Activated CD4-positive, alpha-beta T cell treated with anti-CD3 and anti-CD28 coated beads, Interleukin-2, amount 50 U/mL, for 1 hour (primary cell): ENCODE data around the gene IL2RA.
"Not testable (repeated sequence)": the region's sequence is repeated elsewhere in the genome, so short reads cannot be mapped to it uniquely, and the experiment has no call there.

Experiments used
- DNase-seq: peaks from one replicate; pipeline ENCODE4 v3.0.0-alpha.2; 2020

IL2RA gene

DNA sequence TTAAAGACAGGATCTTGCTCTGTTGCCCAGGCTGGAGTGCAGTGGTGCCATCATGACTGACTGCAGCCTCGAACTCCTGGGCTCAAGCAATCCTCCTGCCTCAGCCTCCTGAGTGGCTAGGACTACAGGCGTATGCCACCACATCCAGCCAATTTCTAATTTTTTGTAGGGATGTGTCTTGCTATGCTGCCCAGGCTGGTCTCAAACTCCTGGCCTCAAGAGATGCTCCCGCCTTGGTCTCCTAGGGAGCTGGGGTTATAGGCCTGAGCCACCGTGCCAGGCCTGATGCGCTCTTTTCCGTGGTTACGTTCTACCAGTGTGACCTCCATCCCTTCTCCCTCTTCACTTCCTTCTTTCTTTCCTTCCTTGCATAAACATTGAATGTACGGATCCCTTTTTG is 50.6 kb downstream of the IL2RA start:
- no peak for DNase-seq

GRCh38 chr10:6010569-6010968 is 51.6 kb downstream of the IL2RA start:
- no peak for DNase-seq

DNA sequence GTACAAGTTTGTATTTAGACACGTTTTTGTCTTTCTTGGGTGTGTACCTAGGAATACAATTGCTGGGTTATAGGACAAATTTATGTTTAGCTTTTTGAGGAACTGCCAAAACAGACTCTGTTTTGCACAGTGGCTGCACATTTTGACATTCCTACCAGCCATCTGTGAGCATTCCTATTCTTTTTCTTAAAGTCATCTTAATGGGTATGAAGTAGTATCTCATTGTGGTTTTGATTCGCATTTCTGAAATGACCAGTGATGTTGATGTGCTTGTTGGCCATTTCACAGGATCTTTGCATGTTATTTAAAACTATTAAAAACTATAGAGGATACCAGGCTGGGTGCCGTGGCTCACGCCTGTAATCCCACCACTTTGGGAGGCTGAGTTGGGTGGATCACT is 52.2 kb downstream of the IL2RA start:
- no peak for DNase-seq

GRCh38 chr10:6009150-6009549 is 53.0 kb downstream of the IL2RA start:
- DNase-seq: no peak

DNA sequence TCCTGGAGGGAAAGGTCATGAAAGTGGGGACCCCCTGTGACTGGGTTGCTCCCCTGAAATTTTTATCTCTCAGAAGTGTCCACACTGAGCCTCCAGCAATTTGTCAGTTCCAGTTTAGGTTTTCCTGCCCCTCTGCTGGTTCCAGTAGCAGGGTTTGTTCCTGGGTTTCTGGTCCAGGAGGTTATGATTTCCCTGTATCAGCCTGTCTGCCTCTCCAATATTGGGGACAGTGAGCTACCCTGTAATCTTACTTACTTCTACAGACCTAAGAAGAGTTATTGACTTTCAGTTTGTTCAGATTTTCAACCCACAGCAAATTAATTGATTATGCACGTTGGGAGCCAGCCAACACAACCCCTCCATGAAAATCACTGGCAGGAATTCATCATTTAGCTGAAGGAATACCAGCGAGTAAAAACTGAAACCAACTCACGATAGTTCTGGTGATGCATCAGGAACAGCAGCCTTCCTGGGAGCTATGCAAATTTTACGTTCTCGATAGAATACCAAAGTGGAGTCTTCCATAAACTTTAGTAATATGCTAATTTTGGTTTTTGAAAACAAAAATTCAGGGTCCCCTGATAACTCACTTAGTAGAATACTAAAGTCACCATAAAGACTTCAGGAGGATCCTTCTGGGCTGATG is 53.5 kb downstream of the IL2RA start:
- no peak for DNase-seq

DNA sequence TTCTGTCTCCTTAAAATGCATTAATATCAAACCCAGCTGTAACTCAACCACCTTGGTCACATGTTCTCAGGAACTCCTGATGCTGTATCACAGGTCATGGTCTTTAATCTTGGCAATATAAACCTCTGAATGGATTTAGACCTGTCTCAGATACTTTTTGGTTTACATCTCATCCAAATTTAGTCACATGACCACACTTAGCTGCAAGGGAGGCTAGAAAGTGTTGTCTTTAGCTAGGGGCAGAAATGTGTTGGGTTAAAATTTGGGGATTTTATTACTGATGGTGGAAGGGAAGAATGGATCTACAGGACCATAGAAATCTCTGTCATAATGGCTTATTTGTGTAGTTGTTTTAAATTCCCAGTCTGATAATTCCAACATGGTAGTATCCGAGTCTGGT is 55.2 kb downstream of the IL2RA start:
- DNase-seq: no peak

GRCh38 chr10:6006546-6006945 is 55.6 kb downstream of the IL2RA start:
- DNase-seq: no peak

GRCh38 chr10:6005856-6006395 is 56.2 kb downstream of the IL2RA start:
- DNase-seq: no peak

DNA sequence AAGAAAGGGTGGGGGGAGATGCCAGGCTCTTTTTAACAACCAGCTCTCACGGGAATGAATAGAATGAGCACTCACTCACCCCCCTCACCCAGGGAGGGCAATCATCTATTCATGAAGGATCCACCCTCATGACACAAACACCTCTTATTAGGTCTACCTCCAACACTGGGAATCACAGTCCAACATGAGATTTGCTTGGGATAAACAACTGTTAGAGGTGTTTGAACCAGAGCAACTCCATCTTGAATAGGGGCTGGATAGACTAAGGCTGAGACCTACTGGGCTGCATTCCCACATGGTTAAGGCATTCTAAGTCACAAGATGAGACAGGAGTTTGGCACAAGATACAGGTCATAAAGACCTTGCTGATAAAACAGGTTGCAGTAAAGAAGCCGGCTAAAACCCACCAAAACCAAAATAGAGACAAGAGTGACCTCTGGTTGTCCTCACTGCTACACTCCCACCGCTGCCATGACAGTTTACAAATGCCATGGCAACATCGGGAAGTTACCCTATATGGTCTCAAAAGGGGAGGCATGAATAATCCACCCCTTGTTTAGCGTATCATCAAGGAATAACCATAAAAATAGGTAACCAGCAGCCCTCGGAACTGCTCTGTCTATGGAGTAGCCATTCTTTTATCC is 56.9 kb downstream of the IL2RA start:
- DNase-seq: not testable (repeated sequence)

GRCh38 chr10:6002809-6003510 is 59.2 kb downstream of the IL2RA start:
- no peak for DNase-seq

DNA sequence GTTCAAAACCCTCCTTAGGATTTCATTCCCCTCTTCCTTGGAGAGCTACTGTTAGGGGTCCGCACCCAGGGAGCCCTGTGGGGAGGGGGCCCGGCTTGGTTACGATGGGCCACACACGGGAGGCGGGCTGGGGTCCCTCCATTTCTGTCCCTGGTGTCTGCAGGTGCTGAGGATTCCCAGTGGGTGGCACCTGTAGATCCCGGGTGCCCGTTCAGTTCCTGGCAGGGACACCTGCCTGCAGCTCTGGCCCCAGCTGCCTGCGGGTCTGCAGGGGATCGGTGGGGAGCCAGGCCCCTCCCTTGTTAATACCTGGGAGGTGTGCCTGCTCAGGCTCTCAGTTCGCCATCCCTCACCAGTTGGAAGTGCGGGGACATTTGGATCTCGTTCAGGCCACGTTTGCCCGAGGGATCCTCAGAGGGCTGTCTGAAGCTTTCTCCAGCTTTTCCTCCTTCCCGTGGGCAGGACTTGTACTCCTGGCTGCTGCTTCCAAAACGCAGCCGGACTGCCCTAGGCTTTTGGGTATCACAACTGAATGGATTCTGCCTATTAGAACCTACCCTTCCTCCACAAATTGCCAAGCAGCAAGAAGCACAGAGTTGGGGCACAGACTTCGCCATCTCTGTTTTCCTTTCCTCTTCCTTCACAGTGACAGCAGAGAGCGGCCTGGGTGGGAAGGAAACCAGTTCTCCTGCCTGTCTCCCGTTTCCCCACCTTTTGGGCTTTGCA is 62.6 kb downstream of the IL2RA start:
- DNase-seq: no peak

- no peak for DNase-seq
Measured at GRCh38 chr10:5996696-5997095, 65.5 kb downstream of the IL2RA start.

GRCh38 chr10:5992398-5992797 is 69.8 kb downstream of the IL2RA start:
- DNase-seq: no peak

DNA sequence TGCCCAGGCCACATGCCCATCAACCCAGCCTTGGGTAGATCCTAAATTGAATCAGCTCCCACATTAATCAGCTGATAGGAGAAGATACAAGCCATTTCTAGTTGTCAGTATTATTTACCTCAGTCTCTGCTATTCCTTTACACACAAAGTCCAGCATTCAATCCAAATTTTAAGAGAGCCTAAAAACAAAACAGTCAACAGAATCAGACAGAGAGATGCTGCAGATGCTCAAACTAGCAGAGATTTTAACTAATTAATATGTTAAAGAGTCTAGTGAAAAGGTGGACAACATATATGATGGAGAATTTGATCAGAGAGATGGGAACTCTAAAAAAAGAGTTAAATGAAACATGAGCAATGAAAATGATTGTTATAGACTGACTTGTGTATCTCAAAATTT is 70.5 kb downstream of the IL2RA start:
- no peak for DNase-seq

GRCh38 chr10:5989756-5990155 is 72.4 kb downstream of the IL2RA start:
- DNase-seq: no peak

GRCh38 chr10:5988336-5988920 is 73.7 kb downstream of the IL2RA start:
- no peak for DNase-seq

- DNase-seq: no peak
Measured at GRCh38 chr10:5987747-5988146, 74.4 kb downstream of the IL2RA start.

GRCh38 chr10:5985029-5985428 is 77.1 kb downstream of the IL2RA start:
- no peak for DNase-seq

DNA sequence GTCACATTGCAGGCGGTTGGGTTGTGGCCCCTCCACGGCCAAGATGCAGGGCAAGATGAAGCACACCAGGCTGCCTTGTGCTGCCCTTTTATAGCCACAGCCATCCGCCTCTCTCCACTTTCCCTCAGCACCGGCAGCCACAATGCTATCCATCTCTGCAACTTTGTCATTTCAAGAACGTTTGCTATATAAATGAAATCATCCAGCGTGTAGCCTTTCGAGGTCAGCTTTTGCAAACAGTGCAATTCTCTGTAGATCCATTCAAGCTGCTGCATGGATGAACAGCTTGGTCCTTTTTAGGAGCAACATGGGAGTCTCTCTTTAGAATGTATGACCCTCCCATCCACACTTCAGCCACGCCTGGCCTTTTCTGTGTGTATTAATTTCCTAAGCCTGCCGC is 78.4 kb downstream of the IL2RA start:
- DNase-seq: no peak

DNA sequence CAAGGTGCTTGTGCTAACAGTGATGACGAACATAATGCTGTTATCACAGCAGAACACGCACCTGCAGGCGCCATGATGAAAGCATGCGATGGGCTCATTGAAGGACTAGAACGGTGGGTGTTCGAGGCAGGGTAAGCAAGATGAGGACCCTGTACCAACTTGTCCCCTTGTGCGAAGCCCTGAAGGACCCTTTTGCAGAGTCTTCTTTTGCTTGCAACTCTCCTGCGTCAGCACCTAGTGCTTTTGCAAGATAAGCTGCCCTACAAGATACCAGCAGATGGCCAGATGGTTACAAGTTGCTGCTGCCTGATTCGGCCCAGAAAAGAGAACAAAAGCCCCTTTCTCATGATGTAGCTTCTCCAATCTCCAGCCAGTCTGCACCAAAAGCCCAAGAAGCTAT is 80.6 kb downstream of the IL2RA start:
- no peak for DNase-seq

DNA sequence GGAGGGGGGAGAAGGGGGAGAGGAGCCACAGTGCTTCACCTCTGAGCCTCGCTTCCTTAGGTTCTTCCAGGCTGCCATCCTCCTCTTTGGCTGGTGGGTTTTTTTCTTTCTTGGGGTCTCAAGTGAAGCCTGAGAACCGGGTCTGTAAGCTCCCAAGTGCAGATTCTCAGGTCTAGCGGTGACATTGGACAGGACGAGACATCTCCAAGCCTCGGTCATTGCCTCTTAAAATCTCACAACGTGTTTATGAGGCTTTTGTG is 84.0 kb downstream of the IL2RA start:
- no peak for DNase-seq

DNA sequence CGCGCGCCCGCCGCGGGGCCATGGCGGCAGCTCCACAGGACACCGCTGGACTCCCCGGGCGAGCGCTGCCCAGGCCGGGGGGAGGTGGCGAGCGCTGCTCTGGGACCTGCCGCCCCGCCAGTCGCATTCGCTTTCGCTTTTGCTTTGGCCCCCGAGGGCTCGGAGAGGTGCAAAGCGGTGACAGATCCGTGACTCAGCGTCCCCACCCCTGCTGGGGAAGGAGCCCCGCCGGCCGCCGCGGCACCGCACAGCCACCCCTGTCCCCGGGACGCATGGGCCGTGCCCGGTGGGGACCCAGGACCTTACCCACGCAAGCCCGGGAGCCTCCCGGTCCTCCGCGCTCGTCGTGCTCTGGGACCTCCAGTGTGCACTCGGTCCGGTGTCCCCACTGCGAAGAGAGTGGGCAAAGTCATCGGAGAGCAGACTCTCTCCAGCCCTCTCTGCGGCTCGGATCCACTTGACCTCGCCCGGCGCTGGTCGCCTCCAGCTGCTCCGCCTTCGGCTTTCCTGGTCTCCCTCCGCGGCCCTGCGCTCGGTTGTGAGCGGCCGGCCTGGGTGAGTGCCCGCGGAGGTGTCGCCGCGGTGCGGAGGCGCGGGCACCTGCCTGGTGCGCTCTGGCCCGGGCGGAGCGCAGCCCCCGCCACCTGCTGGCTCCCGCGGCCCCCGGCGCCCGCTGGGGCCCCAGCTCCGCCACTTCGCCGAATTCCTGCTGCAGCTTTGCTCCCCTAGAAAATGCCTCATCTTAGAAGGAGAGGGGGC is 84.5 kb downstream of the IL2RA start, which contains the start of gene IL15RA:
TSS of gene IL15RA (minus strand) at position 73 of the 759 bp plus-strand sequence. CDS start at position 22, 51 bp downstream.
- peak; percentile 78 for DNase-seq
